Smooth muscle cell of the brain vasculature (primary cell): Measurements from ENCODE around the gene SPSB2.
"Not testable (repeated sequence)": the region's sequence is repeated elsewhere in the genome, so short reads cannot be mapped to it uniquely, and the experiment has no call there.

ENCODE experiments used
- DNase-seq: peaks from one replicate; pipeline ENCODE4 v3.0.0-alpha.2; 2012; ENCODE audit warnings: low read depth, low spot score

Gene SPSB2

GRCh38 chr12:6902448-6902847 is 29.3 kb upstream of the SPSB2 start:
- no peak for DNase-seq

GRCh38 chr12:6899837-6900519 is 26.9 kb upstream of the SPSB2 start:
- no peak for DNase-seq

- DNase-seq: no peak
Measured at GRCh38 chr12:6899427-6899826, 26.3 kb upstream of the SPSB2 start.

- no peak for DNase-seq
Measured at GRCh38 chr12:6896846-6897435, 23.8 kb upstream of the SPSB2 start.

GRCh38 chr12:6894321-6894720 is 21.2 kb upstream of the SPSB2 start:
- no peak for DNase-seq

GRCh38 chr12:6892683-6893082 is 19.6 kb upstream of the SPSB2 start:
- not testable (repeated sequence) for DNase-seq

GRCh38 chr12:6891646-6892001 is 18.5 kb upstream of the SPSB2 start:
- no peak for DNase-seq

- peak; percentile 93 for DNase-seq
Measured at GRCh38 chr12:6890789-6891645, 17.9 kb upstream of the SPSB2 start.

GRCh38 chr12:6889775-6890573 is 16.9 kb upstream of the SPSB2 start:
- not testable (repeated sequence) for DNase-seq

- DNase-seq: not testable (repeated sequence)
Measured at GRCh38 chr12:6888794-6889193, 15.7 kb upstream of the SPSB2 start.

- DNase-seq: no peak
Measured at GRCh38 chr12:6888360-6888759, 15.3 kb upstream of the SPSB2 start.

GRCh38 chr12:6887460-6887859 is 14.4 kb upstream of the SPSB2 start:
- DNase-seq: no peak

- DNase-seq: not testable (repeated sequence)
Measured at GRCh38 chr12:6886206-6886999, 13.3 kb upstream of the SPSB2 start.

- DNase-seq: no peak
Measured at GRCh38 chr12:6884539-6884938, 11.4 kb upstream of the SPSB2 start.

- DNase-seq: no peak
Measured at GRCh38 chr12:6883683-6884082, 10.6 kb upstream of the SPSB2 start.

- DNase-seq: no peak
Measured at GRCh38 chr12:6883252-6883651, 10.1 kb upstream of the SPSB2 start.

- not testable (repeated sequence) for DNase-seq
Measured at GRCh38 chr12:6879824-6880223, 6.7 kb upstream of the SPSB2 start.

GRCh38 chr12:6874015-6874368 is 889 bp upstream of the SPSB2 start:
- DNase-seq: not testable (repeated sequence)

GRCh38 chr12:6872073-6873048 is 742 bp downstream of the SPSB2 start:
- no peak for DNase-seq
